NCI-H524 treated with DMSO at 0.1 percent for 48 hours (cell line): ENCODE measurements around the gene HEATR1.
"Not testable (repeated sequence)": the region's sequence is repeated elsewhere in the genome, so short reads cannot be mapped to it uniquely, and the experiment has no call there.

ENCODE experiments used
- DNase-seq: peaks from one replicate; lab custom pipeline; 2025; lab: John Stamatoyannopoulos, UW

HEATR1 gene

DNA sequence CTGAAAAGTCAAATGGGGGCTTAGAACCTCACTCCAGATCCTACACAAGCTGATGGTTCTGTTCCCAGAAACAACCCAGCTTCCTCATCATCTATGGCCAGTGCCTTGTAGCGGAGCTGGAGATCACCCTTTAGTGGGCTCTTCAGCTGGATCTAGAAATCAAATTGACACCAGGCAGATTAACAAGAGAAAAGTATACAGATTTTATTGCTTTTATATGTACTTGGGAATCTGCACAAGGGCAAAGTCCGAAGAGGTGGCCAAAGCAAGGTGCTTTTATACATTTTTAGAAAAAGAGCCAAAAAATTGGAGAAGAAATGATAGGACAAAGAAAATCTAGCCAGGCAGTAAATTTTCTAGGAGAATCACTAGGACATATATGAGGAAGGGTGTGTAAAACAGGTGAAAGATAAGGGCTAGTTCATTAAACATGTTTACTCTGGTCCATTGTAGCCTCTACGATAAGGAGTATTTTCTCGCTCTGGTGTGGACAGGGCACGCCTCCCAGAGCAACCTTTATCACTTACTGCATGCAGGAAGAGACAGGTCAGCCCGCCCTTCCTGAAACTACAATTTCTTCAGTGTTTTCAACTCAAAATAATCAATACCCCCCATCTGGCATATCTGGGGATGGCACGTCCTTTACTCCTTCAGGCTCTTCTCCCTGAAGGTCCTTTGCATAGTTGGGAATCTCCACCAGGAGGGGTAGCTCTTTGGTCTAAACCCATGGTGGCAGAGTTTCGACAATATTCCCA, 94.5 kb downstream of the HEATR1 start:
- DNase-seq = no peak

DNA sequence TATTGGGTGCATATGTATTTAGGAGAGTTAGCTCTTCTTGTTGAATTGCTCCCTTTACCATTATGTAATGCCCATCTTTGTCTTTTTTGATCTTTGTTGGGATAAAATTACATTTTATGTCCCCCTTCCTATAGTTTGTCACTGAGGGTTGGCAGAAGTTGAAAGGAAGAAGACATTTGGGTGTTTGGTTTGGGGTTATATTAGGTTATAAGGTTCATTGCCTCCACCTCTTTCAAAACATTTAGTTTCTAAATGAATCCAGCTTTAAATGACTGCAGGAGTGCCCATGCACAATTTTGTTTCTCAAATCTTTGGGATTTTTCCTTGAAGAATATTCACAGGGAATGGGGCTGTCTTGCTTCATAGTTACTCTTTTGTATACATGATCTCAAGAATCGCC, 95.1 kb downstream of the HEATR1 start:
- no peak for DNase-seq

- DNase-seq = no peak
Observed at GRCh38 chr1:236508593-236509027, 95.7 kb downstream of the HEATR1 start.

DNA sequence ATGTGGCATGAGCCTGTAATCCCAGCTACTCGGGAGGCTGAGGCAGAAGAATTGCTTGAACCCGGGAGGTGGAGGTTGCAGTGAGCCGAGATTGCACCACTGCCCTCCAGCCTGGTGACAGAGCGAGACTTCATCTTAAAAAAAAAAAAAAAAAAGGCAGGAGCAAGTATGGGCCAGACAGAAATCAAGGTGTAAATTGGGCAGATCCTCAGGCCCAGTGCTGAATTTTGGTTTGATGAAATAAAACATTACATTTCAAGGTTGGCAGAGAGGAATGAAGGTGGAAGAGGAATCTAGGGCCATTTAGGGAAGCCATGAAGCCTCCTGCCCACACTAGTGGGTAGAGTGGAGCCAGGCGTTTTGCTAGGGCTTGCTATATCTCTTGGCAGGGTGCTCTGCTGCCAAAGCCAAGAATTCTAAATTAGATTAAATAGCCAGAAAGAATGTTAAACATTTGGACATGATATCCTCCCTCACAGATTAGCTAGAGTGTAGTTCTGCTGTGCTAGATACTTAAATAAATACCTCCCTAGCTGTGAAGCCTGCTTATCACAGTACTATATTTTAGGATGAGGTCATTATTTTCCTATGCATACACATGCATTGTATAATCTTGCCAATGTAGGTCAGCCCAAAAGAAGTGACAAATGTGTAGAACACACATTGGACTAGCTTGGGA, 97.2 kb downstream of the HEATR1 start:
- no peak for DNase-seq

GRCh38 chr1:236504338-236504737, 100.0 kb downstream of the HEATR1 start:
- not testable (repeated sequence) for DNase-seq

GRCh38 chr1:236502972-236503639, 101.2 kb downstream of the HEATR1 start:
- DNase-seq = no peak

DNA sequence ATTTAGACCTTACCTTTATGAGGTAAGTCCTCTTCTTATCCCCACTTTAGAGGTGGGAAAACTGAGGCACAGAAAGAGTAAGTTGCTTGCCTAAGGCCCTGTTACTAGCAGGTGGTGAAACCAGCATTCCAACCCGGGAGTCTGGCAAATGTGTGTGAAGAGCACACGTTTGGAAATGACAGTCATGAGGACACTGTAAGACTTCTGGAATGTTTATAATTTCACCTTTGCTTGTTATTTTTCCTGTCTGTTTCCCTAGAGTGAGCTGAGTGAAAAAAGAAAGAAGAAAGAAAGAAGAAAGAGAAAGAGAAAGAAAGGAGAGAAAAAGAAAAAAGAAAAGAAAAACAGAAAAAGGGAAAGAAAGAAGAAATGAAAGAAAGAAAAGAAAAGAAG, 101.7 kb downstream of the HEATR1 start:
- DNase-seq = no peak

DNA sequence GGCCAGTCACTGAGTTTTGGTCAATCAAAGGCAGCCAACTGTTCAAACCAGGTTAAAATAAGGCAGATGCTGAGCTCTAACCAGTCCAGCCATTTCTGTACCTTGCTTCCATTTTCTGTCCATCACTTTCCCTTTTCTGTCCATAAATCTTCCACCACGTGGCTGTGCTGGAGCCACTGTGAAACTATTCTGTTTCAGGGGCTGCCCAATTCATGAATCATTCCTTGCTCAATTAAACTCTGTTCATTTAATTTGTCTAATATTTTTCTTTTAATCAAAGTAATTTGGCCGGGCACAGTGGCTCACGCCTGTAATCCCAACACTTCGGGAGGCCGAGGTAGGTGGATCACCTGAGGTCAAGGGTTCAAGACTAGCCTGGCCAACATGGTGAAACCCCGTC, 103.2 kb downstream of the HEATR1 start:
- no peak for DNase-seq
